A549 (cell line): ENCODE results near the gene ZNF492.

ENCODE experiments used
- CTCF ChIP-seq: fragments of >200 bp; sonication (Bioruptor Twin); formaldehyde crosslinking; IDR thresholded peaks from 3 replicates; pipeline ENCODE4 v1.5.1; 2016
- POLR2A ChIP-seq: IDR thresholded peaks from 2 replicates; pipeline ENCODE4 v1.6.1; 2012; ENCODE audit warnings: mild to moderate bottlenecking, low read length
- ZSCAN20 ChIP-seq: fragments of 250-450 bp; sonication (Bioruptor Pico); IDR thresholded peaks from 2 replicates; pipeline ENCODE4 v1.8.0; 2022; ENCODE audit warnings: mild to moderate bottlenecking, moderate library complexity
- TF ChIP-seq, protein P1 (sequence below): fragments of 200-600 bp; sonication (generic); IDR thresholded peaks from 2 replicates; pipeline ENCODE4 v1.6.1; 2016; ENCODE audit warnings: antibody characterized with exemption, mild to moderate bottlenecking, moderate library complexity
- TF ChIP-seq, protein P2 (sequence below): IDR thresholded peaks from 2 replicates; pipeline ENCODE4 v1.6.1; 2012
- TF ChIP-seq, protein P3 (sequence below): fragments of 250-450 bp; sonication (Bioruptor Pico); IDR thresholded peaks from 2 replicates; pipeline ENCODE4 v1.5.0; 2020; ENCODE audit warnings: low read depth, mild to moderate bottlenecking, moderate library complexity

DNA sequence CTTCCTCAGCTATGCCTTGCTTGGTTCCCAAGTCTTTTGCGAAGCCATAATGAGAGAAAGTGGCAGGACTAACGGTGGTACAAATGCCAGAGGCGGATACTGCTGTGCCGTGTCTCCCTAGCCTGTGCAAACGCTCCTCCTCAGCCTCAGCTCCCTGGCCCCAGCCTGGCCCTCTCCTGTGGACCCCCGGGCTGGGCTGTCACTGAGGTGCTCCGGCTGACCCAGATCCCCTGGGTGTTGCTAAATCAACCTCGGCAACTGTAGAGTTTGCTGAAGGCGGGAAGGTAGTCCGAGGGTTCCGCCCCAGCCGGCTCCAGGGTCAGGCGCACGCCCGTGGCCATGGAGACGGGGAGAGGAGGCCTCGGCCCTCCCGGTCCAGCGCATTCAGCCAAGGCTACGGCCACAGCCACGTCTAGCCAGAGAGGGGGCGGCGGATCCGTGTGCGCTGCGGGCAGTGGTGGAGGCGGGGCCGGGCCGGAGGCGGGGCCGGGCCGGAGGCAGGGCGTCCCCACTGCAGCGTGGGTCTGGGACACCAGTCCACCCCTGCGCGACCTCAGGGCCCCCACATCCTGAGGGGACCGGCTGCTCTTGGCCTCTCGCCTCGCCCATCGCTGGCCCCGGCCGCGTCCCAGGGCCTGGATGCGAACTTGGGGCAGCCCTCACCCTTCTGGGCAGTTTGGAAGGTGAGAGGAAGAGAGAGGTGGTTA is 16.4 kb upstream of the ZNF492 start:
- TF ChIP-seq, protein P1, sequence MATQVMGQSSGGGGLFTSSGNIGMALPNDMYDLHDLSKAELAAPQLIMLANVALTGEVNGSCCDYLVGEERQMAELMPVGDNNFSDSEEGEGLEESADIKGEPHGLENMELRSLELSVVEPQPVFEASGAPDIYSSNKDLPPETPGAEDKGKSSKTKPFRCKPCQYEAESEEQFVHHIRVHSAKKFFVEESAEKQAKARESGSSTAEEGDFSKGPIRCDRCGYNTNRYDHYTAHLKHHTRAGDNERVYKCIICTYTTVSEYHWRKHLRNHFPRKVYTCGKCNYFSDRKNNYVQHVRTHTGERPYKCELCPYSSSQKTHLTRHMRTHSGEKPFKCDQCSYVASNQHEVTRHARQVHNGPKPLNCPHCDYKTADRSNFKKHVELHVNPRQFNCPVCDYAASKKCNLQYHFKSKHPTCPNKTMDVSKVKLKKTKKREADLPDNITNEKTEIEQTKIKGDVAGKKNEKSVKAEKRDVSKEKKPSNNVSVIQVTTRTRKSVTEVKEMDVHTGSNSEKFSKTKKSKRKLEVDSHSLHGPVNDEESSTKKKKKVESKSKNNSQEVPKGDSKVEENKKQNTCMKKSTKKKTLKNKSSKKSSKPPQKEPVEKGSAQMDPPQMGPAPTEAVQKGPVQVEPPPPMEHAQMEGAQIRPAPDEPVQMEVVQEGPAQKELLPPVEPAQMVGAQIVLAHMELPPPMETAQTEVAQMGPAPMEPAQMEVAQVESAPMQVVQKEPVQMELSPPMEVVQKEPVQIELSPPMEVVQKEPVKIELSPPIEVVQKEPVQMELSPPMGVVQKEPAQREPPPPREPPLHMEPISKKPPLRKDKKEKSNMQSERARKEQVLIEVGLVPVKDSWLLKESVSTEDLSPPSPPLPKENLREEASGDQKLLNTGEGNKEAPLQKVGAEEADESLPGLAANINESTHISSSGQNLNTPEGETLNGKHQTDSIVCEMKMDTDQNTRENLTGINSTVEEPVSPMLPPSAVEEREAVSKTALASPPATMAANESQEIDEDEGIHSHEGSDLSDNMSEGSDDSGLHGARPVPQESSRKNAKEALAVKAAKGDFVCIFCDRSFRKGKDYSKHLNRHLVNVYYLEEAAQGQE, result no peak
- no peak for TF ChIP-seq POLR2A
- TF ChIP-seq, protein P2, sequence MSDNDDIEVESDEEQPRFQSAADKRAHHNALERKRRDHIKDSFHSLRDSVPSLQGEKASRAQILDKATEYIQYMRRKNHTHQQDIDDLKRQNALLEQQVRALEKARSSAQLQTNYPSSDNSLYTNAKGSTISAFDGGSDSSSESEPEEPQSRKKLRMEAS, result no peak
- no peak for TF ChIP-seq ZSCAN20 (CRISPR knock-in tag)
- TF ChIP-seq CTCF, result no peak
- TF ChIP-seq, protein P3, sequence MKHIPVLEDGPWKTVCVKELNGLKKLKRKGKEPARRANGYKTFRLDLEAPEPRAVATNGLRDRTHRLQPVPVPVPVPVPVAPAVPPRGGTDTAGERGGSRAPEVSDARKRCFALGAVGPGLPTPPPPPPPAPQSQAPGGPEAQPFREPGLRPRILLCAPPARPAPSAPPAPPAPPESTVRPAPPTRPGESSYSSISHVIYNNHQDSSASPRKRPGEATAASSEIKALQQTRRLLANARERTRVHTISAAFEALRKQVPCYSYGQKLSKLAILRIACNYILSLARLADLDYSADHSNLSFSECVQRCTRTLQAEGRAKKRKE (CRISPR knock-in tag), result no peak
